Activated T-helper 1 cell treated with anti-CD3 and anti-CD28 coated beads, Interleukin-12 subunit alpha, Interleukin-12 subunit beta, Interleukin-2, Interleukin-4 antibody, amounts not matched to agents 30 ng/mL and 10 ng/mL and 1 ng/mL, durations not matched to agents 14 hours and 24 hours and 36 hours (primary cell): ENCODE data around the gene ANKRD1. TPM values are rescaled to one million over a fixed set of nuclear protein-coding genes. Genes with fewer than 3 reads are reported as not detected.

Source experiments
- total RNA-seq: library from RNA; stranded (reverse); gene quantifications from 2 replicates; pipeline ENCODE4 v1.2.3, GENCODE V29; 2022

ANKRD1 gene
- total RNA-seq, 1 donor from 2014 or later: not detected

Other genes with a start within 250 kb of the ANKRD1 start
- gene HTR7, start 63.0 kb downstream of the ANKRD1 start, total RNA-seq: not detected in 2 replicates
- 78.3 and 80.4 TPM in 2 replicates for gene RPP30, start 49.1 kb downstream of the ANKRD1 start, total RNA-seq